PFSK-1 (cell line): Measurements from ENCODE around the gene IL18BP.

Experiments used
- POLR2AphosphoS5 ChIP-seq: IDR thresholded peaks from 2 replicates; pipeline ENCODE4 v1.6.1; 2012; ENCODE audit warnings: low read depth, mild to moderate bottlenecking, control low read depth, low read length, moderate library complexity
- TAF1 ChIP-seq: IDR thresholded peaks from 2 replicates; pipeline ENCODE4 v1.6.1; 2012; ENCODE audit warnings: low read length, control low read depth, borderline replicate concordance; ENCODE audit not compliant: insufficient read depth

DNA sequence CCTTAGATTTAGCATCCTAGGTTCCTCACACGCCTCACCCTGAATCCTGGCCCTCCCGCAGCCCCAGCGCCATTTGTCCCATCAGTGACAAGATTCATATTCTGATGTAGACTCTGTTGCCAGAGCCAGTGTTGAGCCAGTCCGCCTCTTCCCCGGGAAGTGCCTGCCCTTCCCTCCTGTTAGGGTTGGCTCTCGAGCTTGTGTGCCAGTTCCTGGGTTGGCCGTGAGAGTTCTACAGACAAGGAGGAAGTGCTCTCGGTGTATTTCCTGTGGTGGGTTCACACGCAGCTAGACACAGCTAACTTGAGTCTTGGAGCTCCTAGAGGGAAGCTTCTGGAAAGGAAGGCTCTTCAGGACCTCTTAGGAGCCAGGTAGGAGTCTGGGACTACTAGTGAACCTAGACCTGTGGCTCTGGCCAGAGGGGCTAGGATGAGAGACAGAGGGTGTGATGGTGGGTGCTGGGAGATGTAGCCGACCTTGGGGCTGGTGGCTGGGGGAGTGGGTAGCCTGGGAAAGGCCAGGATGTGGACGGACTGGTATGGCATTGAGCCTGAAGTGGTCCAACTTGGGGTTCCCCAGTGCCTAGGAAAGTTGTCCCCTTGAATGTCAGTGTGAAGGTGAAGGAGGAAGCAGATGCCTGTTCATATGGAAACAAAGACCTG lies at the start of gene IL18BP:
- TF ChIP-seq TAF1 (no peak), POLR2AphosphoS5 (no peak)
